Measurements from ENCODE around the gene TRIM65. TPM values are rescaled to one million over a fixed set of nuclear protein-coding genes. Genes with fewer than 3 reads are reported as not detected.

TRIM65 gene
- total and polyA plus RNA-seq, 2 of the 13 experiments (the other 11 are each of a cell fraction or from before 2014, with no cell fraction given): 10.3 to 22.4 TPM

DNA sequence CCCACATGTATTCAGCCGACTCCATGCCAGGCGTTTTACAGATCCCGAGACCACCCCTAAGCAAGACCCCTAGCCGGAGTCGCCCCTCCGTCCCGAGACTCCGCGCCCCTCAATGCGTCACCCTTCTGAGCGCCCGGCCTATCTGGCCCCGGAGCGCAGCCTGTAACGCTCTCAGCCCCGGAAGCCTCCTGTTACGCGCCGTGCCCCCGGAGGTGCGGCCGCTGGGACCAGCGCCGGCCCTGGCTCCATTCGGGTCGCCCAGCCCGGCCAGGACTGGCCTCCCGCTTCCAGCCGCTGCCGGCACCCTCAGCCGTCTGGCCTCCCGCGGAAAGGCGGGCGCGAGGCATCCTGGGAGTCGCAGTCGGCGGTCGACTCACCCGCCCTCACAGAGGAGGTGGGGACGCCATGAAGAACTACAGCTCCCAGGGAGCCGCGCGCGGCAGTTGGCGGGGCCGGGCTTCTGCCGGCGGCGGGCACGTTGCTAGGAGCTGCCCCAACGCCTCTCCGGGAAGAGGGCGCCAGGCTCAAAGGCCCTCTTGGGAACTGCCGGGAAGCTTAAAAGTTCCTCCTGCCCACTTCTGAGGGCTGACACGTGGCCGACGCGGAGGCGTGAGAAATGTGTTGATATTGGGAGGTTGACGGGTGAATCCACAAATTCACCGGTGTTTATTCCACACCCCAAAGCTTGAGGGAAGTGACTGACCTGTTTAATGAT is 44.1 kb upstream of the TRIM65 start, which contains the start of gene FBF1 (continued):
- TF ChIP-seq, protein P1, sequence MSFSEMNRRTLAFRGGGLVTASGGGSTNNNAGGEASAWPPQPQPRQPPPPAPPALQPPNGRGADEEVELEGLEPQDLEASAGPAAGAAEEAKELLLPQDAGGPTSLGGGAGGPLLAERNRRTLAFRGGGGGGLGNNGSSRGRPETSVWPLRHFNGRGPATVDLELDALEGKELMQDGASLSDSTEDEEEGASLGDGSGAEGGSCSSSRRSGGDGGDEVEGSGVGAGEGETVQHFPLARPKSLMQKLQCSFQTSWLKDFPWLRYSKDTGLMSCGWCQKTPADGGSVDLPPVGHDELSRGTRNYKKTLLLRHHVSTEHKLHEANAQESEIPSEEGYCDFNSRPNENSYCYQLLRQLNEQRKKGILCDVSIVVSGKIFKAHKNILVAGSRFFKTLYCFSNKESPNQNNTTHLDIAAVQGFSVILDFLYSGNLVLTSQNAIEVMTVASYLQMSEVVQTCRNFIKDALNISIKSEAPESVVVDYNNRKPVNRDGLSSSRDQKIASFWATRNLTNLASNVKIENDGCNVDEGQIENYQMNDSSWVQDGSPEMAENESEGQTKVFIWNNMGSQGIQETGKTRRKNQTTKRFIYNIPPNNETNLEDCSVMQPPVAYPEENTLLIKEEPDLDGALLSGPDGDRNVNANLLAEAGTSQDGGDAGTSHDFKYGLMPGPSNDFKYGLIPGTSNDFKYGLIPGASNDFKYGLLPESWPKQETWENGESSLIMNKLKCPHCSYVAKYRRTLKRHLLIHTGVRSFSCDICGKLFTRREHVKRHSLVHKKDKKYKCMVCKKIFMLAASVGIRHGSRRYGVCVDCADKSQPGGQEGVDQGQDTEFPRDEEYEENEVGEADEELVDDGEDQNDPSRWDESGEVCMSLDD (CRISPR knock-in tag; IDR thresholded peaks at IDR 0.05; ENCODE audit: borderline replicate concordance): peak; percentile 72; the same call in 1 of the 2 replicates
- TF ChIP-seq IRX3 (CRISPR knock-in tag; IDR thresholded peaks at IDR 0.05; ENCODE audit: borderline replicate concordance, low read depth): 0 out of 2 replicates have a peak, but pooled peaks have one; percentile 28
- TF ChIP-seq ZKSCAN8 (CRISPR knock-in tag; IDR thresholded peaks at IDR 0.05; ENCODE audit: borderline replicate concordance): peak; percentile 67; the same call in 1 of the 2 replicates
- TF ChIP-seq TAF1 (CRISPR knock-in tag; IDR thresholded peaks at IDR 0.05): peak; percentile 93
- peak; percentile 82; the same call in 1 of the 2 replicates for TF ChIP-seq ELF3 (CRISPR knock-in tag; IDR thresholded peaks at IDR 0.05)
- TF ChIP-seq AHR (CRISPR knock-in tag; IDR thresholded peaks at IDR 0.05): peak; percentile 97
- no peak for TF ChIP-seq ATF1 (CRISPR knock-in tag; IDR thresholded peaks at IDR 0.05)
- TF ChIP-seq, protein P2, sequence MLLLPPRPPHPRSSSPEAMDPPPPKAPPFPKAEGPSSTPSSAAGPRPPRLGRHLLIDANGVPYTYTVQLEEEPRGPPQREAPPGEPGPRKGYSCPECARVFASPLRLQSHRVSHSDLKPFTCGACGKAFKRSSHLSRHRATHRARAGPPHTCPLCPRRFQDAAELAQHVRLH (CRISPR knock-in tag; IDR thresholded peaks at IDR 0.05; ENCODE audit: borderline replicate concordance, low read depth): peak; percentile 90; the same call in 1 of the 2 replicates
- TF ChIP-seq, protein P3, sequence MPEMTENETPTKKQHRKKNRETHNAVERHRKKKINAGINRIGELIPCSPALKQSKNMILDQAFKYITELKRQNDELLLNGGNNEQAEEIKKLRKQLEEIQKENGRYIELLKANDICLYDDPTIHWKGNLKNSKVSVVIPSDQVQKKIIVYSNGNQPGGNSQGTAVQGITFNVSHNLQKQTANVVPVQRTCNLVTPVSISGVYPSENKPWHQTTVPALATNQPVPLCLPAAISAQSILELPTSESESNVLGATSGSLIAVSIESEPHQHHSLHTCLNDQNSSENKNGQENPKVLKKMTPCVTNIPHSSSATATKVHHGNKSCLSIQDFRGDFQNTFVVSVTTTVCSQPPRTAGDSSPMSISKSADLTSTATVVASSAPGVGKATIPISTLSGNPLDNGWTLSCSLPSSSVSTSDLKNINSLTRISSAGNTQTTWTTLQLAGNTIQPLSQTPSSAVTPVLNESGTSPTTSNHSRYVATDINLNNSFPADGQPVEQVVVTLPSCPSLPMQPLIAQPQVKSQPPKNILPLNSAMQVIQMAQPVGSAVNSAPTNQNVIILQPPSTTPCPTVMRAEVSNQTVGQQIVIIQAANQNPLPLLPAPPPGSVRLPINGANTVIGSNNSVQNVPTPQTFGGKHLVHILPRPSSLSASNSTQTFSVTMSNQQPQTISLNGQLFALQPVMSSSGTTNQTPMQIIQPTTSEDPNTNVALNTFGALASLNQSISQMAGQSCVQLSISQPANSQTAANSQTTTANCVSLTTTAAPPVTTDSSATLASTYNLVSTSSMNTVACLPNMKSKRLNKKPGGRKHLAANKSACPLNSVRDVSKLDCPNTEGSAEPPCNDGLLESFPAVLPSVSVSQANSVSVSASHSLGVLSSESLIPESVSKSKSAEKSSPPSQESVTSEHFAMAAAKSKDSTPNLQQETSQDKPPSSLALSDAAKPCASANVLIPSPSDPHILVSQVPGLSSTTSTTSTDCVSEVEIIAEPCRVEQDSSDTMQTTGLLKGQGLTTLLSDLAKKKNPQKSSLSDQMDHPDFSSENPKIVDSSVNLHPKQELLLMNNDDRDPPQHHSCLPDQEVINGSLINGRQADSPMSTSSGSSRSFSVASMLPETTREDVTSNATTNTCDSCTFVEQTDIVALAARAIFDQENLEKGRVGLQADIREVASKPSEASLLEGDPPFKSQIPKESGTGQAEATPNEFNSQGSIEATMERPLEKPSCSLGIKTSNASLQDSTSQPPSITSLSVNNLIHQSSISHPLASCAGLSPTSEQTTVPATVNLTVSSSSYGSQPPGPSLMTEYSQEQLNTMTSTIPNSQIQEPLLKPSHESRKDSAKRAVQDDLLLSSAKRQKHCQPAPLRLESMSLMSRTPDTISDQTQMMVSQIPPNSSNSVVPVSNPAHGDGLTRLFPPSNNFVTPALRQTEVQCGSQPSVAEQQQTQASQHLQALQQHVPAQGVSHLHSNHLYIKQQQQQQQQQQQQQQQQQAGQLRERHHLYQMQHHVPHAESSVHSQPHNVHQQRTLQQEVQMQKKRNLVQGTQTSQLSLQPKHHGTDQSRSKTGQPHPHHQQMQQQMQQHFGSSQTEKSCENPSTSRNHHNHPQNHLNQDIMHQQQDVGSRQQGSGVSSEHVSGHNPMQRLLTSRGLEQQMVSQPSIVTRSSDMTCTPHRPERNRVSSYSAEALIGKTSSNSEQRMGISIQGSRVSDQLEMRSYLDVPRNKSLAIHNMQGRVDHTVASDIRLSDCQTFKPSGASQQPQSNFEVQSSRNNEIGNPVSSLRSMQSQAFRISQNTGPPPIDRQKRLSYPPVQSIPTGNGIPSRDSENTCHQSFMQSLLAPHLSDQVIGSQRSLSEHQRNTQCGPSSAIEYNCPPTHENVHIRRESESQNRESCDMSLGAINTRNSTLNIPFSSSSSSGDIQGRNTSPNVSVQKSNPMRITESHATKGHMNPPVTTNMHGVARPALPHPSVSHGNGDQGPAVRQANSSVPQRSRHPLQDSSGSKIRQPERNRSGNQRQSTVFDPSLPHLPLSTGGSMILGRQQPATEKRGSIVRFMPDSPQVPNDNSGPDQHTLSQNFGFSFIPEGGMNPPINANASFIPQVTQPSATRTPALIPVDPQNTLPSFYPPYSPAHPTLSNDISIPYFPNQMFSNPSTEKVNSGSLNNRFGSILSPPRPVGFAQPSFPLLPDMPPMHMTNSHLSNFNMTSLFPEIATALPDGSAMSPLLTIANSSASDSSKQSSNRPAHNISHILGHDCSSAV (CRISPR knock-in tag; IDR thresholded peaks at IDR 0.05; ENCODE audit: borderline replicate concordance): peak; percentile 74; the same call in 1 of the 2 replicates
- 0 out of 2 replicates have a peak, but pooled peaks have one; percentile 72 for TF ChIP-seq NFATC3 (CRISPR knock-in tag; IDR thresholded peaks at IDR 0.05)
- TF ChIP-seq CEBPG (CRISPR knock-in tag; IDR thresholded peaks at IDR 0.05): no peak; the same call in none of the 2 replicates
- no peak; the same call in 1 of the 2 replicates for TF ChIP-seq ISX (CRISPR knock-in tag; conservative IDR thresholded peaks at IDR 0.05)
- 0 out of 2 replicates have a peak, but pooled peaks have one; percentile 11 for TF ChIP-seq ZNF337 (CRISPR knock-in tag; IDR thresholded peaks at IDR 0.05; ENCODE audit: borderline replicate concordance, low read depth)
- peak; percentile 40; the same call in 1 of the 2 replicates for TF ChIP-seq MTA1 (CRISPR knock-in tag; IDR thresholded peaks at IDR 0.05; ENCODE audit: borderline replicate concordance)
- peak; percentile 94 for TF ChIP-seq RFXAP (CRISPR knock-in tag; IDR thresholded peaks at IDR 0.05; ENCODE audit: borderline replicate concordance)
- TF ChIP-seq PRMT3 (CRISPR knock-in tag; IDR thresholded peaks at IDR 0.05; ENCODE audit: borderline replicate concordance, low read depth): peak; percentile 91
- TF ChIP-seq KDM4B (CRISPR knock-in tag; IDR thresholded peaks at IDR 0.05): peak; percentile 92; the same call in 1 of the 2 replicates
- peak; percentile 95; the same call in 1 of the 2 replicates for TF ChIP-seq FOXC1 (CRISPR knock-in tag; IDR thresholded peaks at IDR 0.05; ENCODE audit: borderline replicate concordance)

All from HepG2 (cell line).